Measurements from ENCODE around the gene DEF6. TPM values are rescaled to one million over a fixed set of nuclear protein-coding genes. Genes with fewer than 3 reads are reported as not detected.

The DEF6 gene
- total and polyA plus RNA-seq, 2 of the 13 experiments (the other 11 are each of a cell fraction or from before 2014, with no cell fraction given) = 5.2 to 10.0 TPM

DNA sequence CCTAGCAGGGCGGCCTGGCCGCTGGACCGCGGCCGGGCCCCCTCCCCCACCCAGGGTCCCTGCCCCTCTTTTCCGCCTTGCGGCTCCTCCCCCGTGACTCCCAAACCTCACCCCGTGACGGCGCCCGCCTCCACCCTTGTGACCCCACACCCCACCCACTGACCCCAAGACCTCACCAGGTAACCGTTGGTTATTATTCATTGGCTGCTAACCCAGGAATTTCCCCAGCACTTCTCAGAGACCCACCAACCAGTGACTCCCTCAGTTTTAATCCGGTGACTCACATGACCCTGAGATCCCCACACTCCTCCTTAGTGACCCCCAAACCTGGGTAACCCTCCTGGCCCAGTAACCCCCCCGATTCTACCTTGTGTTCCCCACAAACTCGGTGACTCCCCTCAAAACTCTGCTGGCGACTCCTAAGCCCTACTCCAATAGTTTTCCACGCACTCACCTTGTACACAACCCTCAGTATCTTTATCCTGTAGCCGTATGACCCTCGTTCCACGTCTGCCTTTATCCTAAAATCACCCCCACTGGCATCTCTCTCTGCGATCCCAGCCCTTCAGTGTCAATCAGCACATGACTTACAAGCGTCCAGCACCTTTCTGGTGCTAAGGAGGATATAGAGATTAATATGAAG, 37.5 kb upstream of the DEF6 start (continued):
- TF ChIP-seq ZBED4 (CRISPR knock-in tag; IDR thresholded peaks at IDR 0.05; ENCODE audit: borderline replicate concordance) (no peak), THYN1 (CRISPR knock-in tag; IDR thresholded peaks at IDR 0.05; ENCODE audit: borderline replicate concordance, low read depth) (0 out of 2 replicates have a peak, but pooled peaks have one; percentile 31), CREB1 (IDR thresholded peaks at IDR 0.05) (peak; percentile 19; the same call in 1 of the 2 replicates), CREB1 (CRISPR knock-in tag; IDR thresholded peaks at IDR 0.05) (no peak), MYNN (CRISPR knock-in tag; IDR thresholded peaks at IDR 0.05; ENCODE audit: low read depth) (no peak), FOXK2 (IDR thresholded peaks at IDR 0.05) (peak; percentile 36; the same call in 1 of the 2 replicates), ZNF33A (CRISPR knock-in tag; IDR thresholded peaks at IDR 0.05; ENCODE audit: borderline replicate concordance) (no peak), SIN3A (IDR thresholded peaks at IDR 0.05; ENCODE audit: borderline replicate concordance, low read depth, low read length) (peak; percentile 23; the same call in 1 of the 2 replicates), FOXA1 (IDR thresholded peaks at IDR 0.05) (no peak), FOXA1 (CRISPR knock-in tag; IDR thresholded peaks at IDR 0.05) (peak; percentile 25; the same call in 1 of the 2 replicates)
- TF ChIP-seq, protein P1, sequence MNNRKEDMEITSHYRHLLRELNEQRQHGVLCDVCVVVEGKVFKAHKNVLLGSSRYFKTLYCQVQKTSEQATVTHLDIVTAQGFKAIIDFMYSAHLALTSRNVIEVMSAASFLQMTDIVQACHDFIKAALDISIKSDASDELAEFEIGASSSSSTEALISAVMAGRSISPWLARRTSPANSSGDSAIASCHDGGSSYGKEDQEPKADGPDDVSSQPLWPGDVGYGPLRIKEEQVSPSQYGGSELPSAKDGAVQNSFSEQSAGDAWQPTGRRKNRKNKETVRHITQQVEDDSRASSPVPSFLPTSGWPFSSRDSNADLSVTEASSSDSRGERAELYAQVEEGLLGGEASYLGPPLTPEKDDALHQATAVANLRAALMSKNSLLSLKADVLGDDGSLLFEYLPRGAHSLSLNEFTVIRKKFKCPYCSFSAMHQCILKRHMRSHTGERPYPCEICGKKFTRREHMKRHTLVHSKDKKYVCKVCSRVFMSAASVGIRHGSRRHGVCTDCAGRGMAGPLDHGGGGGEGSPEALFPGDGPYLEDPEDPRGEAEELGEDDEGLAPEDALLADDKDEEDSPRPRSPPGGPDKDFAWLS (CRISPR knock-in tag; IDR thresholded peaks at IDR 0.05; ENCODE audit: borderline replicate concordance) = no peak
- TF ChIP-seq, protein P2, sequence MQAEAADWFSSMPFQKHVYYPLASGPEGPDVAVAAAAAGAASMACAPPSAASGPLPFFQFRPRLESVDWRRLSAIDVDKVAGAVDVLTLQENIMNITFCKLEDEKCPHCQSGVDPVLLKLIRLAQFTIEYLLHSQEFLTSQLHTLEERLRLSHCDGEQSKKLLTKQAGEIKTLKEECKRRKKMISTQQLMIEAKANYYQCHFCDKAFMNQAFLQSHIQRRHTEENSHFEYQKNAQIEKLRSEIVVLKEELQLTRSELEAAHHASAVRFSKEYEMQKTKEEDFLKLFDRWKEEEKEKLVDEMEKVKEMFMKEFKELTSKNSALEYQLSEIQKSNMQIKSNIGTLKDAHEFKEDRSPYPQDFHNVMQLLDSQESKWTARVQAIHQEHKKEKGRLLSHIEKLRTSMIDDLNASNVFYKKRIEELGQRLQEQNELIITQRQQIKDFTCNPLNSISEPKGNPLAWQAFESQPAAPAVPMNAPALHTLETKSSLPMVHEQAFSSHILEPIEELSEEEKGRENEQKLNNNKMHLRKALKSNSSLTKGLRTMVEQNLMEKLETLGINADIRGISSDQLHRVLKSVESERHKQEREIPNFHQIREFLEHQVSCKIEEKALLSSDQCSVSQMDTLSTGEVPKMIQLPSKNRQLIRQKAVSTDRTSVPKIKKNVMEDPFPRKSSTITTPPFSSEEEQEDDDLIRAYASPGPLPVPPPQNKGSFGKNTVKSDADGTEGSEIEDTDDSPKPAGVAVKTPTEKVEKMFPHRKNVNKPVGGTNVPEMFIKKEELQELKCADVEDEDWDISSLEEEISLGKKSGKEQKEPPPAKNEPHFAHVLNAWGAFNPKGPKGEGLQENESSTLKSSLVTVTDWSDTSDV (CRISPR knock-in tag; IDR thresholded peaks at IDR 0.05) = peak; percentile 0; the same call in 1 of the 2 replicates
- TF ChIP-seq, protein P3, sequence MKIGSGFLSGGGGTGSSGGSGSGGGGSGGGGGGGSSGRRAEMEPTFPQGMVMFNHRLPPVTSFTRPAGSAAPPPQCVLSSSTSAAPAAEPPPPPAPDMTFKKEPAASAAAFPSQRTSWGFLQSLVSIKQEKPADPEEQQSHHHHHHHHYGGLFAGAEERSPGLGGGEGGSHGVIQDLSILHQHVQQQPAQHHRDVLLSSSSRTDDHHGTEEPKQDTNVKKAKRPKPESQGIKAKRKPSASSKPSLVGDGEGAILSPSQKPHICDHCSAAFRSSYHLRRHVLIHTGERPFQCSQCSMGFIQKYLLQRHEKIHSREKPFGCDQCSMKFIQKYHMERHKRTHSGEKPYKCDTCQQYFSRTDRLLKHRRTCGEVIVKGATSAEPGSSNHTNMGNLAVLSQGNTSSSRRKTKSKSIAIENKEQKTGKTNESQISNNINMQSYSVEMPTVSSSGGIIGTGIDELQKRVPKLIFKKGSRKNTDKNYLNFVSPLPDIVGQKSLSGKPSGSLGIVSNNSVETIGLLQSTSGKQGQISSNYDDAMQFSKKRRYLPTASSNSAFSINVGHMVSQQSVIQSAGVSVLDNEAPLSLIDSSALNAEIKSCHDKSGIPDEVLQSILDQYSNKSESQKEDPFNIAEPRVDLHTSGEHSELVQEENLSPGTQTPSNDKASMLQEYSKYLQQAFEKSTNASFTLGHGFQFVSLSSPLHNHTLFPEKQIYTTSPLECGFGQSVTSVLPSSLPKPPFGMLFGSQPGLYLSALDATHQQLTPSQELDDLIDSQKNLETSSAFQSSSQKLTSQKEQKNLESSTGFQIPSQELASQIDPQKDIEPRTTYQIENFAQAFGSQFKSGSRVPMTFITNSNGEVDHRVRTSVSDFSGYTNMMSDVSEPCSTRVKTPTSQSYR (CRISPR knock-in tag; IDR thresholded peaks at IDR 0.05; ENCODE audit: borderline replicate concordance) = 0 out of 2 replicates have a peak, but pooled peaks have one; percentile 2
- TF ChIP-seq, protein P4, sequence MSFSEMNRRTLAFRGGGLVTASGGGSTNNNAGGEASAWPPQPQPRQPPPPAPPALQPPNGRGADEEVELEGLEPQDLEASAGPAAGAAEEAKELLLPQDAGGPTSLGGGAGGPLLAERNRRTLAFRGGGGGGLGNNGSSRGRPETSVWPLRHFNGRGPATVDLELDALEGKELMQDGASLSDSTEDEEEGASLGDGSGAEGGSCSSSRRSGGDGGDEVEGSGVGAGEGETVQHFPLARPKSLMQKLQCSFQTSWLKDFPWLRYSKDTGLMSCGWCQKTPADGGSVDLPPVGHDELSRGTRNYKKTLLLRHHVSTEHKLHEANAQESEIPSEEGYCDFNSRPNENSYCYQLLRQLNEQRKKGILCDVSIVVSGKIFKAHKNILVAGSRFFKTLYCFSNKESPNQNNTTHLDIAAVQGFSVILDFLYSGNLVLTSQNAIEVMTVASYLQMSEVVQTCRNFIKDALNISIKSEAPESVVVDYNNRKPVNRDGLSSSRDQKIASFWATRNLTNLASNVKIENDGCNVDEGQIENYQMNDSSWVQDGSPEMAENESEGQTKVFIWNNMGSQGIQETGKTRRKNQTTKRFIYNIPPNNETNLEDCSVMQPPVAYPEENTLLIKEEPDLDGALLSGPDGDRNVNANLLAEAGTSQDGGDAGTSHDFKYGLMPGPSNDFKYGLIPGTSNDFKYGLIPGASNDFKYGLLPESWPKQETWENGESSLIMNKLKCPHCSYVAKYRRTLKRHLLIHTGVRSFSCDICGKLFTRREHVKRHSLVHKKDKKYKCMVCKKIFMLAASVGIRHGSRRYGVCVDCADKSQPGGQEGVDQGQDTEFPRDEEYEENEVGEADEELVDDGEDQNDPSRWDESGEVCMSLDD (CRISPR knock-in tag; IDR thresholded peaks at IDR 0.05; ENCODE audit: borderline replicate concordance) = peak; percentile 28; the same call in 1 of the 2 replicates

Data from HepG2 (cell line).